Endothelial cell (in vitro differentiated cells): Measurements from ENCODE around the gene PRKCZ. TPM values are rescaled to one million over a fixed set of nuclear protein-coding genes. Genes with fewer than 3 reads are reported as not detected.
A peak's percentile ranks its signal among the peaks of the same experiment; 100 is the strongest.

Experiments
- DNase-seq: peaks from one replicate; pipeline ENCODE4 v3.0.0; 2021; ENCODE audit warnings: low spot score
- H3K27ac Mint-ChIP-seq: one replicate; pipeline ENCODE4 v1.8.0; 2021; ENCODE audit warnings: mixed read lengths, inconsistent platforms; ENCODE audit not compliant: unreplicated experiment
- H3K27me3 Mint-ChIP-seq: one replicate; pipeline ENCODE4 v1.8.0; 2021; ENCODE audit warnings: mild to moderate bottlenecking, moderate library complexity, mixed read lengths, inconsistent platforms; ENCODE audit not compliant: unreplicated experiment
- H3K36me3 Mint-ChIP-seq: one replicate; pipeline ENCODE4 v1.8.0; 2021; ENCODE audit warnings: mild to moderate bottlenecking, low read depth, mixed read lengths, inconsistent platforms; ENCODE audit not compliant: unreplicated experiment
- H3K4me1 Mint-ChIP-seq: one replicate; pipeline ENCODE4 v1.8.0; 2021; ENCODE audit warnings: mild to moderate bottlenecking, mixed read lengths, inconsistent platforms; ENCODE audit not compliant: unreplicated experiment
- H3K4me3 Mint-ChIP-seq: one replicate; pipeline ENCODE4 v1.8.0; 2021; ENCODE audit warnings: mild to moderate bottlenecking, mixed read lengths, inconsistent platforms; ENCODE audit not compliant: unreplicated experiment
- H3K9me3 Mint-ChIP-seq: one replicate; pipeline ENCODE4 v1.8.0; 2021; ENCODE audit warnings: mixed read lengths, inconsistent platforms; ENCODE audit not compliant: unreplicated experiment
- total RNA-seq: library from RNA; stranded (reverse); fragmentation: NEBNext Ultra II Directional; extraction: Animal tissue kit (Norgen Biotek cat#: 25700); gene quantifications from one replicate; pipeline ENCODE4 v1.2.1, GENCODE V29; 2021; ENCODE audit not compliant: unreplicated experiment
- TF ChIP-seq, protein P1 (sequence below): fragments of 200-600 bp; sonication (generic); IDR thresholded peaks from one replicate; pipeline ENCODE4 v1.5.0; 2021; ENCODE audit warnings: antibody characterized with exemption; ENCODE audit not compliant: unreplicated experiment

Gene PRKCZ
- total RNA-seq, 1 donor from 2014 or later = 23.1 TPM

DNA sequence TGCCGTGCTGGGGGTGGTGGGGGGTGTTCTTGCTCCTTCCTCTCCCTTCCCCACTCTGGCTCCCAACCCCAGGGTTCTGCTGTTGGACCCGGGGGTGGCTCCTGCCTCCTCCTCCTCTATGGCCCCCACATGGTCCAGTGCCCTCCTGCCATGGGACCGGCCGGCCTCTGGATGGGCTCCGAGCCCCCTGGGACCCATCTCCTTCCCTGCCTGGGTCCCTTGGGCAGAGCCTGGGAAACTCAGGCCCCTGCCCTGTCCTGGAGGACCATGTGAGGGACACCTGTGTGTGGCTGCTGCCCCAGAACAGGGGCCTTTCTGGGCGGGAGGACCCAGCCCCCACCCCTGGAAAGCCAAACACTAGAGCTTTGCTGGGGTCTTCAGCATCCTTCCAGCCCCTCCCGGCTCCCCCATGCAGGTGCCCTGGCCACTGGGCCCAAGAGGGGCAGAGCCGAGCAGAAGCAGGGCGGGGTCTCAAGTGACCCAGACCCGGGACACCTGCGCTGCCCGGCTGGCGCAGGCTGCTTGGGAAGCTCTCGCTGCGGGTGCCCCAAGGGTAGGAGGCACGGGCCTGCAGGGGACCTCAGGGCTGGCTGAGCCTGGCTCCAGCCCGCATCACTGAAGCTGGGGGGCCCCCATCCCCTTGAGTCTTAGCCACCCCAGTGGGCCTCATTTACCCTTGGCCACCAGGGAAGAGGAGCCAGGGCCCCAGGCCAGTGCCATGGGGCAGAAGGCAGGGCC is 146.9 kb downstream of the PRKCZ start:
- H3K4me3 Mint-ChIP-seq = no peak overlapping the region
- no peaks in the 10 kb centered on the region for H3K4me1 Mint-ChIP-seq
- H3K27ac Mint-ChIP-seq = no peak overlapping the region
- no peaks in the 10 kb centered on the region for H3K36me3 Mint-ChIP-seq
- no peaks in the 10 kb centered on the region for H3K9me3 Mint-ChIP-seq
- peaks cover 8% of the 10 kb centered on the region for H3K27me3 Mint-ChIP-seq
- TF ChIP-seq, protein P1, sequence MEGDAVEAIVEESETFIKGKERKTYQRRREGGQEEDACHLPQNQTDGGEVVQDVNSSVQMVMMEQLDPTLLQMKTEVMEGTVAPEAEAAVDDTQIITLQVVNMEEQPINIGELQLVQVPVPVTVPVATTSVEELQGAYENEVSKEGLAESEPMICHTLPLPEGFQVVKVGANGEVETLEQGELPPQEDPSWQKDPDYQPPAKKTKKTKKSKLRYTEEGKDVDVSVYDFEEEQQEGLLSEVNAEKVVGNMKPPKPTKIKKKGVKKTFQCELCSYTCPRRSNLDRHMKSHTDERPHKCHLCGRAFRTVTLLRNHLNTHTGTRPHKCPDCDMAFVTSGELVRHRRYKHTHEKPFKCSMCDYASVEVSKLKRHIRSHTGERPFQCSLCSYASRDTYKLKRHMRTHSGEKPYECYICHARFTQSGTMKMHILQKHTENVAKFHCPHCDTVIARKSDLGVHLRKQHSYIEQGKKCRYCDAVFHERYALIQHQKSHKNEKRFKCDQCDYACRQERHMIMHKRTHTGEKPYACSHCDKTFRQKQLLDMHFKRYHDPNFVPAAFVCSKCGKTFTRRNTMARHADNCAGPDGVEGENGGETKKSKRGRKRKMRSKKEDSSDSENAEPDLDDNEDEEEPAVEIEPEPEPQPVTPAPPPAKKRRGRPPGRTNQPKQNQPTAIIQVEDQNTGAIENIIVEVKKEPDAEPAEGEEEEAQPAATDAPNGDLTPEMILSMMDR = no peak
- no peak for DNase-seq

DNA sequence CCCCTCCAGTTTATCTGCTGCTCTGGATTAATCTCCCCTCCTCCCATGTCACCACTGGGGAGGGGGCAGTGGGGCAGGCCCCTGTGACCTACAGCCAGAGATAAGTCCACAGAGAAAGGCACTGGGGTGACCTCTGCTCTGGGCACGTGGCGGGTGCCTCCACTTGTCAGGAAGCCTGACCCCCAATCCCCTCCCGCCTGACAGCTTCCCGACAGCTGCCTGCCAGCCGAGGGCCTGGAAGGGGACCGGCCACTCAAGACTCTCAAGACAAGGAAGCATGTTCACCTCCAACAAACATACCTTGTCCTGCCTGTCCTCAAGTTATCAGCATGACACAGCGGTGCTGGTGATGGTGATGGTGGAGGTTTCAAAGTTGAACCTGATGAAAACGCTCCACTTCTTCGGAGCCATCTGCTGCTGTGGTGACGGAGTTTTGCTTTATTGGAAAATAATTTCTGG is 147.5 kb downstream of the PRKCZ start:
- Mint-ChIP-seq H3K27ac (no peak overlapping the region), H3K27me3 (peaks cover 8% of the 10 kb centered on the region), H3K36me3 (no peaks in the 10 kb centered on the region), H3K4me3 (no peak overlapping the region), H3K4me1 (no peaks in the 10 kb centered on the region), H3K9me3 (no peaks in the 10 kb centered on the region)
- TF ChIP-seq, protein P1 = no peak
- DNase-seq = no peak

DNA sequence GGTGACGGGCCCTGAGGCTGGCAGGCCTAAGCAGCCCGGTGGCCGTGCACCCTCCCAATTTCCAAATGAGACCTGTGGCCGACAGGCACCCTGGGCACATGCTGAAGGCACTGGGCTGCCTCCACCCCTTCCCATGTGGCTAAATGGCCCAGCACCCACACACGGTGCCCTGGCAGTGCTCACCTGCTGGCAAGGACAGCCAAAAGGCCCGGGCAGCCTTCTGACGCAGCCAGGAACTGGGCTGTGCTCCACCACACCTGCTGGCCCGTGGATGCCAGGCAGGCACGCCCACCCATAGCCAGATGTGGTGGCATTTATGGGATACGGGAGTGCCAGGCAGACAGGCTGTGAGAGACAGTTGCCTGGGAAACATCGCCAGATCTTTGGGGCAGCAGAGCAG is 148.4 kb downstream of the PRKCZ start:
- TF ChIP-seq, protein P1 = no peak
- no peak overlapping the region for H3K27ac Mint-ChIP-seq
- no peak overlapping the region for H3K4me3 Mint-ChIP-seq
- H3K4me1 Mint-ChIP-seq = no peaks in the 10 kb centered on the region
- H3K36me3 Mint-ChIP-seq = no peaks in the 10 kb centered on the region
- DNase-seq = no peak
- peaks cover 8% of the 10 kb centered on the region for H3K27me3 Mint-ChIP-seq
- H3K9me3 Mint-ChIP-seq = no peaks in the 10 kb centered on the region

DNA sequence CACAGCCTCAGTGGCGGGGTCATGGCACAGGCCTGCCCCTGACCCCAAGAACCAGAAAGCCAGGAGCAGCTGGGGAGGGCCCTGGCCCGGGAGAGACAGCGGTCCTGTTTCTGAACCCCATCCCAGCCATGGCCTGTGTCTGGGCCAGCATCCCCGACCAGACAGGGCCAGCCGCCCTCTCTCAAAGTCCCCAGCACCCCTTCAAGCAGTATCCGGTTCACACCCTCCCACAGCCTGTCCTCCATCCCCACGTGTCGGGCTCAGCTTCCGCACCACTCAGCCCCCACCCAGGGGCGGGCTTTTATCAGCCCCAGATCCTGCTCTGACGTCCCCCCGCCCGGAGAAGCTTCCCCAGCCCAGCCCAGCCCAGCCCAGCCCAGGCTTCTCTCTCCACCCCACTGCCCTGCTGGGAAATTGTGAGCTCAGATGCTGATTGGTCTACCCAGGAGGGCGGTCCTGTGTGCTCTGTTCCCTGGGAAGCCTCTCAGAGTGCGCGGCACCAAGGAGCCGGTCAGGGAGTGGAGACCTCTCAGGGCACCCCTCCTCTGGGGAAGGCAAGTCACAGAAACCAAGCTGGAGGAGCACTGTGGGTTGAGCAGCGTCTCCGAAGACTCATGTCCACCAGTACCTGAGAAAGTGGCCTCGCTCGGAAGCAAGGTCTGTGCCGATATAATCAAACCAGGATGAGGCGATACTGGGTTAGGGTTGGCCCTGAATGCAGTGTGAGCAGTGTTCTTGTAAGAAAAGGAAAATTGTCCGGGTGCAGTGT is 149.0 kb downstream of the PRKCZ start:
- peak overlapping the region; percentile 21 for H3K27ac Mint-ChIP-seq
- TF ChIP-seq, protein P1 = no peak
- peak overlapping the region; percentile 42 for H3K4me3 Mint-ChIP-seq
- H3K9me3 Mint-ChIP-seq = no peaks in the 10 kb centered on the region
- DNase-seq = peak; percentile 54
- no peaks in the 10 kb centered on the region for H3K36me3 Mint-ChIP-seq
- no peaks in the 10 kb centered on the region for H3K4me1 Mint-ChIP-seq
- H3K27me3 Mint-ChIP-seq = peaks cover 9% of the 10 kb centered on the region
